Uterus (tissue), 2 donors: ENCODE data around the gene ADAM10.

Experiments
- CTCF ChIP-seq, 4 experiments: fragments of 200-600 bp in 2 of 4; fragments of 450-650 bp in 2 of 4; sonication (generic) in 2 of 4; IDR thresholded peaks; one replicate each; pipeline ENCODE4 v1.5.1; 2016 to 2019; ENCODE audit warnings: antibody characterized with exemption in 4 of 4, mild to moderate bottlenecking in 2 of 4, moderate library complexity in 1 of 4
- POLR2A ChIP-seq, 2 donors: fragments of 450-650 bp; IDR thresholded peaks; one replicate each; pipeline ENCODE4 v1.6.1; 2016; ENCODE audit warnings: antibody characterized with exemption in 2 of 2, mild to moderate bottlenecking in 1 of 2, moderate library complexity in 1 of 2

- TF ChIP-seq CTCF (IDR thresholded peaks at IDR 0.05) (no peak), POLR2A (IDR thresholded peaks at IDR 0.05) (no peak)
Observed at GRCh38 chr15:58671186-58671585, 78.3 kb downstream of the ADAM10 start.
